ENCODE results near the gene LYPD8.

LYPD8 gene

DNA sequence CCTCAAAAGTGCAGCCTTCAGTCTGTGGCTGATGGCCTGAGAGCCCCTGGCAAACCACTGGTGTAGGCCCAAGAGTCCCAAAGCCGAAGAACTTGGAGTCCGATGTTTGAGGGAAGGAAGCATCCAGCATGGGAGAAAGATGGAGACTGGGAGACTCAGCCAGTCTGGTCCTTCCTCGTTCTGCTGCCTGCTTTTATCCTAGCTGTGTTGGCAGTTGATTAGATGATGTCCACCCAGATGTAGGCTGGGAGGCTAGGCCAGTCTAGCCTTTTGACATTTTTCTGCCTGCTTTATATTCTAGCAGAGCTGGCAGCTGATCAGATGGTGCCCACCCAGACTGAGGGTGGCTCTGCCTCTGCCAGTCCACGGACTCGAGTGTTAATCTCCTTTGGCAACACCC lies 1.1 kb upstream of the LYPD8 start:
- DNase-seq = no peak

GRCh38 chr1:248756151-248756550 lies 592 bp upstream of the LYPD8 start:
- DNase-seq = no peak

GRCh38 chr1:248753708-248754280 lies 1.8 kb downstream of the LYPD8 start:
- DNase-seq = no peak

DNA sequence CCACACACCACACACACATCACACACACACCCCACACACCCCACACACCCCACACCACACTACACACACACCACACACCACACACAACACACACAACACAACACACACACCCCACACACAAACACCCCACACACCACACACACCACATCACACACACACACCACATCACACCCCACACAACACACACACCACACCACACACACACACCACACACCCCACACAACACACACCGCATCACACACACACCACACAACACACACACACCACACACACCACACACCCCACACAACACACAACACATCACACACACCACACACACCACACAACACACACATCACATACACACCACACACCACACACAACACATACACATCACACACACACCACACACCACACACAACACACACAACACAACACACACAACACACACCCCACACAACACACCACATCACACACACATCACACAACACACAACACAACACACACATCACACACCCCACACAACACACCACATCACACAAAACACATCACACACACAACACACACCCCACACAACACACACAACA lies 2.4 kb downstream of the LYPD8 start:
- DNase-seq = no peak

DNA sequence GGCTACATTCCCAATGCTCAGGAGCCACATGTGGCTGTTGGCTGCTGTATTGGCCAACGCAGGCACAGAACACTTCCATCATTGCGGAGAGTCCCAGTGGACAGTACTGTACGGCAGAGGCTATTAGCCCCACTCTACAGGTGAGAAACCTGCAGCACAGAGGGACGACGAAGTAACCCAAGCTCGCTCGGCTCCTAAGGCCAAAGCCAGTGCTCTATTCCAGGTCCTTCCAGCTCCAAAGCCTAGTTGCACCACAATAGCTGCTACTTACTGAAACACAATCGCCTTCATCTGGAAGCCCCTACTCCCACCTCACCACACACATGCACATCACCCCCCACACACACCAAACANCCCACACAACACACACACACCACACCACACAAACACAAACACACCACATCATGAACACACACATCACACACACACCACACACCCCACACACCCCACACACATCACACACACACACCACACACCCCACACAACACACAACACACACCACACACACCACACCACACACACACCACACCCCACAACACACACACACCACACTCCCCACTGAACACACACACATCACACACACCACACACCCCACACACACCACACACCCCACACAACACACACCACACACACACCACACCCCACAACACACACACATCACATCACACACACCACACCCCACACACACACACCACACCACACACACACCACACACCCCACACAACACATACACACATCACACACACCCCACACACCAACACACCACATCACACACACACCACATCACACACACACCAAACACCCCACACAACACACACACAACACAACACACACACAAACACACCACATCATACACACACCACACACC lies 3.2 kb downstream of the LYPD8 start:
- DNase-seq = no peak

DNA sequence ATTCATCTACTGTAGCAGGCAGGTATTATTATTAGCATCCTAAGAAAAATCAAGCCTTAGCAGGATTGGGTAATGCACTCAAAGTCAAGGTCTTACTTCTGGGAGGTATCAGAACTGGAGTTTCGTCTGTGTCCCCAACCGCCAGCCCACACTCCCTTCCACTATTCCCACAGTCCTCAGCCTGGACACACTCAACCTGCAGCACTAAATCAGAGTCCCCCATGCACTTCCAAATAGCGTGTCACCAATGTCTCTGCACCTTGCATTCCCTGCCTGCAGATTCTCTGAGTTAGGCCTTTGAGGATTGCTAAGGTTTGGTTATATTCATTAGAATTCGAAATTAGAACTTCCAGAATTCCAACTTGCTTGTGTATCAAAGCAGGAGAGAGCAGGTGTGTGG lies 3.9 kb downstream of the LYPD8 start:
- no peak for DNase-seq

DNA sequence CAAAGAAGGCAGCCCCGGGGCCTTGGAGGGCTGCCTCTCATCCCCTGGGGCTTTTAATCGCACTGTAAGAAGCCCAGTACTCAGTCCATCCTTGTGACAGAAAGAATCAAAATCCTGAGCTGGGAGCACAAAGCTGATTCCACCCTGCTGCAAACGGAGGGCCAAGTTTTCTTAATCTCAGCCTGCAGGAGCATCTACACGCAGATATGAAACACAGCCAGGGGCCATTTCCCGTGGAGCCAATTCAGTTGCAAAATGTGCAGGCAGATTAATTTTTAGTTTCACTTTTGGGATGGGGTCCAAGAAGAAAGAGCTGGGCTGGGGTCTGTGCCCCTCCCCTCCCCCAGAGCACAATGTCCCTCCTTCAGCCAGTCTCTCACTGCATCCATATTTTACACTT lies 4.4 kb downstream of the LYPD8 start:
- DNase-seq = no peak

DNA sequence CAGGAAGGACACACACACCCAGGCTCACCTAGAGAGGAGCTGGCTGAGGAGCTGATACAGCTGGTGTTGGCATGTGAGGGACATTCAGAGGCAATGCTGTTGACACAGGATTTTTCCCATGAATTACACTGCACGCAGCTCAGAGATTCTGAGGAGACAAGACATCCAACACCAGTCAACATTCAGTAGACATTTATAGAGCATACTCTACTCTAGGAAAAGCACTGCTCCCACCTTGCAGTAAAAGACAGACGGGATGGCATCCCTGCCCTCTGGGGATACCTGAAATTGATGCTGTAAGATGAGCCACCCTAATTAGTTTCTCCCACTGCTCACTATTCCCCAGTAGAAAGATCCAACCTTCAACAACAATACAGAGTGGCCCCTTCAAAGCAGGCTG lies 5.1 kb downstream of the LYPD8 start:
- DNase-seq = no peak

GRCh38 chr1:248748211-248748610 lies 7.3 kb downstream of the LYPD8 start:
- DNase-seq = no peak

DNA sequence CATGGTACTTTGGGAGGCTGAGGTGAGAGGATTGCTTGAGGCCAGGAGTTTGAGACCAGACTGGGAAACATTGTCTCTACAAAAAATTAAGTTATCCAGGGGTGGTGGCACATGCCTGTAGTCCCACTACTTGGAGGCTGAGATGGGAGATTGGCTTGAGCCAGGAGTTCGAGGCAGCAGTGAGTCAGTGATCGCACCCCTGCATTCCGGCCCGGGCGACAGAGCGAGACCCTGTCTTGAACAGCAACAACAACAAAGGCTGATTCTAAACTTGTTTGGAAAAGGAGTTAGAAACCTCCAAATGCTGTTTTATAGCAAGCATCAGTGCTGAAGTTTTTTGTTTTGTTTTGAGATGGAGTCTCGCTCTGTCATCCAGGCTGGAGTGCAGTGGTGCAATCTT lies 14.7 kb downstream of the LYPD8 start:
- DNase-seq = no peak

GRCh38 chr1:248739572-248740205 lies 15.9 kb downstream of the LYPD8 start:
- no peak for DNase-seq

GRCh38 chr1:248737457-248737856 lies 18.1 kb downstream of the LYPD8 start:
- no peak for DNase-seq

DNA sequence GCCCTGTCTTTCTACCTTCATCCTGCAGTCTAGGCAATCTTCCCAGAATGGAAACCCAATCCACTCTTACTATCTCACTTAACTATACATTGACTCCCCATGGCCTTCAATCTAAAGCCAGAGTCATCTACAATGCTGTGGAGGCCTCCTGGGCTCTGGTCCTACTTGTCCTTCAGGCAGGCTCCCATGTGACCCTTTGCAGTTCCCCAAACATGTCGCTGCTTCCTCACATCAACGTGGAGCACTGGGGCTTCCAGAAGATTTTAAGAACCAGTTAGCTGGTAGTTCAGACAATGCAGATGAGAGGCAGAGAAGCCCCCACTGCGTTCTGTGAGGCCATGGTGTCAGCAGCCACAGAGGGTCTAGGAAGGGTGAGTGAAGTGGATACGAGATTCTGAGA lies 18.6 kb downstream of the LYPD8 start:
- DNase-seq = no peak

DNA sequence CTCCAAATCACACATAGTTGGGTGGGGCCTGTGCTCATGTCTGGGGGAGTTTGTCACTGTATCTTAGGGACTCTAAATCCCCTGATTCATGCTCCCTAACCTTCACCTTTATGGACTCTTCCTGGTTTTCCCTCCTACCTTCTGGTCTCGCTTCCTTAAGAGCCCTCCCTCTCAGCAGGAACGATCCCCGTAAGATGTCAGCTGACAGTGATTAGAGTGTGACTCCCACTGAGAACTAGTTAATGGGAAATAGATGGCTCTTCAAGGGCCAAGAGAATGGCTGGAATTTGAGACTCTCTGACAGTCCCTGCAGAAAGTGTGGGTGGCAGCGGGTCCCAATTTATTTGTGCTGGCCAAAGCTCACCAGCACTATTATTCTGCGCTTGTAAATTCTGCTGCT lies 22.0 kb downstream of the LYPD8 start:
- DNase-seq = no peak

DNA sequence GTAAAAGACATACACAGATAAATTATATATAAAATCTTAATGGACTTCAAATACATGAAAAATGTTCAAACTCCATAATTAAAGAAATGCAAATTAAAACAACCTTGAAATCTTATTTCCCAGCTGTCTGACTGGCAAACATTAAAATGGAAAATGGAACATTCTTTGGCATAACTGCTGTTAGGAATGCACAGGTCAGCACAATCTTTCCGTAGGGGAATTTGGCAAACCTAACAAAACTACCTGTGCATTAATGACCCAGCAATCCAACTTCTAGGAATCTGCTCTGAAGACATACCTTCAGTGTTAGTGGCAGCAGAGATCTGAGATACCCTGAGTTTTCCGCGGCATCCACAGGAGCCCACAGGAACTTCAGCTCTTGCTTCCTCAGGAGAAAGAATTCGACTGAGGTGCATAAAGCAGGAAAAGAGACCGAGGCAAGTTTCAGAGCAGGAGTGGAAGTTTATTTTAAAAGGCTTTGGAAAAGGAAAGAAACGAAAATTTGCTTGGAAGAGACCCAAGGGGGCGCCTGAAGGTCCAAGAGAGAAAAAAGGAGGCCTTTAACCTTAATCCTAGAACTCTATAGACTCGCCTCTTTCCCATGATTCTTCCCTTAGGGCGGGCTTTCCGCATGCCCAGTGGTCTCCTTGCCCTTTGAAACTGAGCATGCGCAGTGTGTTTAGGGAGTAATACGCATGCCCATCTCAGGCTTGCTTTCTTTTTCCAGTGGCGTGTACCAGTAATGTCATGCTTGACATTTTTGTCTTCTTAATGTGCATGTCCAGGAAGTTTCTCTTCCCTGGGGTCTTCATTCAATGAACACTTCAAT lies 24.8 kb downstream of the LYPD8 start:
- DNase-seq = no peak

DNA sequence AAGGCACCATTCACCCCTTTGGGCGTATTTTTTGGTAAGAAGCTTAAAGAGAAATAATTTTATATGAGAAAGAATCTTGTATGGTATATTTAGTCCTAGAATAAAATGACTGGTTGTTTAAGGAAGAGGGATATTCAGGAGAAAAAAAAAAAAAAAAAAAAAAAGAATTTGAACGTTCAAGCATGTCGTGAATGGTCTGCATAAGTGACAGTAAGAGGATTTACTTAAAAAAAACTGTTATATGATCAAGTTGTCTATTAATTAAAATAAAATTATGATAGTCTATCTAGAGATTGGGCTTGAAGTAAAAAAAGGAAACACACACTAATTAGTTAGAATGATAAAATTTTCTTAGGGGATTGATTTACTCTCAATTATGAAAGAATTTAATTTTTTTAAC lies 41.3 kb downstream of the LYPD8 start:
- DNase-seq = no peak

DNA sequence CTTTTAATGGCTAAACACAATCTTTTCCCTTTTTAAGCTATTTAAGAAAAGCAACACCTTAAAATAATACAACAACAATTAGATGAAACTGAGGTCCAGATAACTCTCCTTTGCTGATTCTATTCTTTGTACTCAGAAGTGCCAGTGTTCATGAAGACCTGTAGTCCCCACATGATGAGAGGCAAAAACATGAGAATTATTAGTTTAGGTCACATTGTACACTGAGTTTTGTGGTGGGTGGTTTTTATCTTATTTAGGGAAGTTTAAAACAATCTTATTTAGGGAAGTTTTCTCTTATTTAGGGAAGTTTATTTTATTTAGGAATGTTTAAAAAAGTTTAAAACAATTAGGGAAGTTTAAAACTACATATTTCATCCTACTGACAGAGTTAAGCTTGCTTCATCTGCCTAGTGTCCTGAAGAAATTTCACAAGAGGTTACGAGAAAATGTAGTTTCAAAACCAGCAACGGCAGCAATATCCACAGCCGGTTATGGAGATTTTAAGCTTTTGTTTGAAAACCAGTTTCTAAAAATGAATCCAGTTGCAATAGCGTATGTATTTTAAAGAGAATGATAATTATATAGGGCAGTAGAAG lies 45.2 kb downstream of the LYPD8 start:
- no peak for DNase-seq

DNA sequence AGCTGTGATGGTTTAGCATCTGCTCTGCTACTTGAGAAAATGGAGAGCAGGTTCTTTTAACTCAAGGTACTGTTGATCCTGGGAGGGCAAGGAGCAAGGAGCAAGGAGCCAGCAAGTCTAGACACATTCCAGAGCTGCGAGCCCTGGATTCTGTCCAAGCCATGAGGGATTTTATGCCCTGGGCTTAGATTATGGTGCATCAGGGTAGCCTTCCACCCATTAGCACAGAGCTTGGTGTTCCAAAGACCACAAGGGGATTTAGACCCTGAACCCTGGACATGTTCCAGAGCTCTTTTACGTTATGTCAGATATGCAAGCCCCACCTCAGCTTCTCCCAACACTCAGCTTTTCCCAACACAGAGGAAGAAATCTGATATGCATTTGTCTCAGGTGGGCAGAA lies 51.0 kb downstream of the LYPD8 start:
- no peak for DNase-seq

GRCh38 chr1:248703674-248704073 lies 51.9 kb downstream of the LYPD8 start:
- DNase-seq = no peak

DNA sequence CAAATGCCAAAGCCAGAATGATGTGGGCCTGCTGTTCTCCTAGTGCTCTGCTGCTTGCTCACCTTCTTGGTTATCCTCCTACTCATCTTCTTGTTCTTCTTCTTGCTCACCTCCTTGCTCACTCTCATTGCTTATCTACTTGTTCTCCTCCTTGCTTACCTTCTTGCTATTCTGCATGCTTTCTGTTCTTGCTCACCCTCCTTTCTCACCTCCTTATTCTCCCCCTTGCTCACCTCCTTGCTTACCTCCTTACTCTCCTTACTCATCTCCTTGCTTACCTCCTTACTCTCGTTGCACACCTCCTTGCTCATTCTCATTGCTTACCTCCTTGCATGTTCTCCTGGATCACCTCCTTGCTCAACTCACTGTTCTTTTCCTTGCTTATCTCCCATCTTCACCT lies 52.8 kb downstream of the LYPD8 start, which contains the start of gene OR14I1:
TSS of gene OR14I1 (minus strand) at position 53 of the 400 bp plus-strand sequence.
- no peak for DNase-seq

DNA sequence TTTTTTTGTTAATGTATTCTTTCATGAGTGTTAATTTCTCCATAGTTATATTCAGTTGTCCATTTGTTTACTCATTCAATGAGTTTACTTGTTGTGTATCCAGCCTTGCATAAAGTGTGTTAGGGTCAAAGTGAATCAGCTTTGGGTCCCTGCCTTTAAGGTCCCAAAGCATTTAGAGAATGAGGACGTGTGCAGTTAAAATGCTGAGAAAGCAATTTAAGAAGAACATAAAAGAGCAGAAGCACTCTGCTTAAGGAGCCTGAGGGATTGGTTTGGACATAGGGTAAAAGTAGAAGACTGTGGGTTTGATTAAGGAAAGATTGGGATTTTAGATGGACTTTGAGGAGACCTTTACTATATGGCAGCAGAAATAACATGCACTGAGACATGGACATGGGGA lies 56.5 kb downstream of the LYPD8 start:
- no peak for DNase-seq

DNA sequence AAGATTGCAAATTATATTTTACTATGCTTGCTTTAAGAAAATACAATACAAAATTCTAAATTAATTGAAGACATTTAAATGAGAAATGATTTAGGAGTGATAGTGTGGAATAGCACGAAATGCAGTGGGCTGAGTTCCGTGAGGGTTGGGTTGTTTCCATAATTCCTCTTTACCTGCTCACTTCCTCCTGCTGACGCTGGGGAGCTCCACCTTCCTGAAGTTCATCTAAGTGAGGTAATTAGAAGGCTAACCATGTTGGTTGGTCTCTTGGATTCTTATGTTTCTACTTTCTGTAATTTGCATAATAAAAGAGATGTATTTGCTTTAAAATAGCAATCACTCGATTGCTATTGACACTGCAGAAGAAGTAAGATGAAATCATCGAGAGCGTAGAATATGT lies 57.7 kb downstream of the LYPD8 start:
- no peak for DNase-seq

DNA sequence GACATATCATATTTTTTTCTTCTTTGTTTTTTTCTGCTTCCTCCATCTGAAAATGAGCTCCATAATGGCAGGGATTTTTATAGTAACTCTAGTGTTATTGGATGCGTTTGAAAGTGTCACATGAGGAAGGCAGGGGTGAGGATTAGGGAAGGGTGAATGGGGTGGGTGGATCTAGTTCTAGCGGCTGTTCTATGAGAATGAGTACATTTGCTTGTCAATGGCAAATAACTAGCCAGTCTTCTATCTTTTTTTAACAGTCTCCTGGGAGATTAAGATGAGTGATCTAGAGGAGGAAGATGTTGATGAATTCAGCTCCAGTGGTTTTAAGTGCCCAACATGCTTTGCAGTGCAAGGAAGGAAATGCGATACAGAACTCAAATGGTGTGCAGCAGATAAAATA lies 58.8 kb downstream of the LYPD8 start:
- no peak for DNase-seq

Measured in NK-92 treated with Interleukin-12 subunit alpha and Interleukin-12 subunit beta, amount 100 ng/mL, for 24 hours (cell line).